Esophagus muscularis mucosa (tissue), 3 donors: Measurements from ENCODE around the gene EPB41.

Source experiments
- CTCF ChIP-seq, 3 experiments: fragments of 200-600 bp in 2 of 3; fragments of 450-650 bp in 1 of 3; sonication (generic) in 2 of 3; IDR thresholded peaks; one replicate each; pipeline ENCODE4 v1.5.1; 2017 to 2019; ENCODE audit warnings: antibody characterized with exemption in 3 of 3, mild to moderate bottlenecking in 2 of 3, moderate library complexity in 1 of 3
- POLR2A ChIP-seq: fragments of 450-650 bp; IDR thresholded peaks from one replicate; pipeline ENCODE4 v1.6.1; 2017; ENCODE audit warnings: antibody characterized with exemption, moderate library complexity, mild to moderate bottlenecking, low read depth
- POLR2AphosphoS5 ChIP-seq, 2 donors: sonication (generic); formaldehyde crosslinking; IDR thresholded peaks; one replicate each; pipeline ENCODE4 v1.6.1; 2017; ENCODE audit warnings: antibody characterized with exemption in 2 of 2

- TF ChIP-seq CTCF (IDR thresholded peaks at IDR 0.05) (no peak), POLR2AphosphoS5 (IDR thresholded peaks at IDR 0.05) (no peak), POLR2A (no peak)
Observed at GRCh38 chr1:28927266-28927647, 12.9 kb downstream of the EPB41 start.
